Central memory CD4-positive, alpha-beta T cell (primary cell): Measurements from ENCODE around the gene PVALEF.

Experiments used
- DNase-seq: peaks from one replicate; pipeline ENCODE4 v3.0.0; 2022

Gene PVALEF

GRCh38 chr17:81163703-81164370, 1.5 kb upstream of the PVALEF start:
- no peak for DNase-seq

- DNase-seq: no peak
Observed at GRCh38 chr17:81164371-81165245, 699 bp upstream of the PVALEF start.

DNA sequence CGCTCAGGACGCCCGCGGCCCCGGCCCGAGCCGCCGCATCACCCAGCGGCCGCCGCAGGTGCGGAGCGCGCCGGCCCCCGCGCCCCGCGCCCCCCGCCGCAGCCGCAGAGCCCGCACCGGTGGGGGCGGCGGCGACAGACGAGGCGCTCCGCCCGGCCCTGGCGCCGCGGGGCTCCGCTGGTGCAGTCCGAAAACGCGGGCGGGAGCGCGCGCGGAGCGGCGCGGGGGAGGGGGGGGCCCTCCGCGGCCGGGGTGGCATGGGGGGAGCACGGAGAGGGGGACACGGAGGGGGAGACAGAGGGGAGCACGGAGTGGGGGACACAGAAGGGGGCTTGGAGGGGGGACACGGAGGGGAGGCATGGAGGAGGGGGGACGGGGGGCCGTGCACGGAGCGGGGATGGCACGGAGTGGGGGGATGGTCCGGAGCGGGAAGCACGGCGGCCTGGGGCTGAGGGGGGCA, 756 bp downstream of the PVALEF start, which contains the start of gene AATK:
TSS of gene AATK (minus strand) at position 189 of the 460 bp plus-strand sequence. CDS start 229 bp downstream, outside the sequence.
- DNase-seq: no peak

GRCh38 chr17:81167194-81167524, 1.9 kb downstream of the PVALEF start:
- no peak for DNase-seq

DNA sequence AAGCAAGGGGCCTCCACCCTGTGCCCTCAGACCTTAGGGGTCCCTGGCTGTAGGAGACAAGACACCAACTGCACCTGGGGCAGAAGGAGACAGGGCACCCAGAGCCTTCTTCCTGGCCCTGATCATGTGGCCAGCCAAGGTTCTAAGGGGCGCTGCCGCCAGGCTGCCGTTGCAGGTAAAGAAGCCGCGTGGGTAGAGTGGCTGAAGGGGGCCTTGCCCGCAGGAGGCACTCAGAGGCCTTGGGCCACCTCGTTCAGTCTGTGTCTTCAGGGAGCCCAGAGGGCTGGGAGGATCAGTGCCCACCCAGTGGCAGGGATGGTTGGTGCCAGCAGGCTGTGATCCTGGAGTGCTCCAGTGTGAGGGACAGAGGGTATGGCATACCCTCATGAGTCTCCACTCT, 2.3 kb downstream of the PVALEF start:
- DNase-seq: no peak

- no peak for DNase-seq
Observed at GRCh38 chr17:81169870-81170309, 4.6 kb downstream of the PVALEF start.

- no peak for DNase-seq
Observed at GRCh38 chr17:81170727-81171494, 5.6 kb downstream of the PVALEF start.

DNA sequence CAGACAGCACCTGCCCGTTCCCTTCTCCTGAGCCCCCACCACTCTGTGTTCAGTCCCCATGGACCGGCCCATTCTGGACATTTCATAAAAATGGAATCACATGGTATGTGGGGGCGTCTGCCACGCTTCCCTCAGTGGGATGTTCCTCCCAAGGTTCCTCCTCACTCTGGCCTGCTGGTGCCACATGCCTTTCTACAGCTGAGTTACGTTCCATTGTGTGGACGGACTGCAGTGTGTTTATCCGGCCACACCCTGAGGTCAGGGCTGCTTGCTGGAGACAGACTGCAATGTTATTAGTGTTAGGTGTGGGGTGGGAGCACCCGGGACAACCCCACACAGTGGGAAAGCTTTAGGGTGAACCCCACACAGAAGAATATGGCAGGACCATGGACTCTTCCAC, 6.6 kb downstream of the PVALEF start:
- DNase-seq: no peak

- DNase-seq: no peak
Observed at GRCh38 chr17:81173052-81173761, 7.9 kb downstream of the PVALEF start.

GRCh38 chr17:81173762-81174155, 8.5 kb downstream of the PVALEF start:
- DNase-seq: no peak

GRCh38 chr17:81176666-81177065, 11.4 kb downstream of the PVALEF start:
- no peak for DNase-seq

DNA sequence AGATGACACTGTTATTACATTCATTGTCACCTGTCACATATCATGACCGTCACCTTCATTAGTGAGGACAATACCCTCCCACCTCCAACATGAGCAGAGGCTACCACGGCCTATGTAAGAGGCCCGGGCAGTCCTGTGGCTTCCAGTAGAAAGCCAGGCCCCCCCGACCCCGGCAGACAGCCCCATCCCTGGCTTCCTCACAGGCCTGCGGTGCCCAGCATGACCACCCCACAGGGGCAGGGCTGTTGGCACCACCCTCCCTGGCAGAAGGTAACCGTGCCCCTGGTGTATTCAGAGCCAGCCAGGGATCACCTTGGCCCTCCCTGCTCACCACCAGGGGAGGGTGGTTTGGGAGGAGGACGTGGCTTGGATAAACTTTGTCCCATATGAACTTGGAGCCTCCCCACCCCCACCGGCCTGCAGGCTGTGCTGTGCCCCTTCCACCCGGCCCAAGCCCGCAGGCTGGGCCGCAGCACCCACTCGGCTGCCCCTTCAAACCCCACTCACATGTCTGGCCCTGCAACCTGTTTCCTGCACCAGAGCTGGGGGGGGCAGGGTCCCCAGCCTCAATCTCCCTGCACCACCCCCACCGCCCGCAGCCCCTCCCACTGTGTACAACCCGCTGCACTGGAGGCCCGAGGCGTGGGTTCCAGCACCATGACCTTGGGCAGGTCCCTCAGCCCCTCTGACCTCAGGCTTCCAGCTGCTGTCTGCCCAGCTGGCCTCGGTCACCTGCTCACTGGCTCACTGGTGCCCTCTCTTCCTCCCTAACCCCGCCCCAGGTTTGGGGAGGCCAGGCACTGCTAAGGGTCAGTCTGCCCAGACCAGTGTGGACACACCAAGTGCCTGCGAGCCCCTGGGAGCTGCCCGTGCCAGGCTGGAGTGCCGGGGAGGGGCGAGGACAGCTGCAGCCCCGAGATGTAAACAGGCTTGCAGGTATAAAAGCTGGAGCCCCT, 13.1 kb downstream of the PVALEF start:
- no peak for DNase-seq

GRCh38 chr17:81179220-81179619, 13.9 kb downstream of the PVALEF start:
- DNase-seq: no peak

GRCh38 chr17:81179861-81180260, 14.6 kb downstream of the PVALEF start:
- DNase-seq: no peak

DNA sequence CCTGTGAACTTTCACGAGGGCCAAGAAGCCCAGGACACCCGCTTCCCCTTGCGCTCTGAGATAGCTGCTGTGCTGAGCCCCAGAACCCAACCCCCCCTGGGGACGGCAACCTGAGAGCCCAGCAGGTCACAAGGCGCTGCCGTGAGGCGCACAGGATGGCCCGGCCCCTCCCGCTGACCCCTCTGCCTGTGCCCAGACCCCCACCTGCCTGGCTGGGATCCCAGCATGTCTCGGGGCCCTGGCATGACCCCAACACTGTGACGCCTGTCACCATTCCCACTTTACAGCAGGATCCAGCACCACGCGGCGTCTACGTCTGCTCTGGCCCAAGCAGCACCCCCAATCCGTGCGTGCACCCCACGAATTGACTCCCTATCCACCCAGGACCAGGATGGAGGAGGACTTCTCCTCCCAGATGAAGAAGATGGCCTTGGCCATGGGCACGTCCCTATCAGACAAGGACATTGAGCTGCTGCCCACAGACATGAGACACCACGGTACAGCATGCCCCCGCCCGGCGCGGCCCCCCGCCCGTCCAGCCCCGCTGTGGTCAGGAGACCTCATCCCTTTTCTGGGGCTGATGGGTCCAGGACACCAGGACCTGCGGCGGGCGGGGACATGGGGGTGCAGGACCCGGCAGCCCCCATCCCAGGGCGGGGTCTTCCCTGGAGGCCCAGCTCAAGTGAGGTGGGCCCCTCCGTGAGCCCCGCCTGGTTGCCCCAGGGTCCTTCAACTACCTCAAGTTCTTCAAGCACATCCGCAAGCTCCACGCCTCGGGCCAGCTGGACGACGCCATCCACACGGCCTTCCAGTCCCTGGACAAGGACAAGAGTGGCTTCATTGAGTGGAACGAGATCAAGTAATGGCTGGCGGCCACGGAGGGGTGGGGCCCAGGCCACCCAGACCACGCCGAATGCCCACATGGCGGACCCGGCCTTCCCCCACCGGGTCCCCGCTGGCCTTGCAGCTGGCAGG, 15.8 kb downstream of the PVALEF start:
- no peak for DNase-seq

- DNase-seq: no peak
Observed at GRCh38 chr17:81181811-81182185, 16.5 kb downstream of the PVALEF start.

DNA sequence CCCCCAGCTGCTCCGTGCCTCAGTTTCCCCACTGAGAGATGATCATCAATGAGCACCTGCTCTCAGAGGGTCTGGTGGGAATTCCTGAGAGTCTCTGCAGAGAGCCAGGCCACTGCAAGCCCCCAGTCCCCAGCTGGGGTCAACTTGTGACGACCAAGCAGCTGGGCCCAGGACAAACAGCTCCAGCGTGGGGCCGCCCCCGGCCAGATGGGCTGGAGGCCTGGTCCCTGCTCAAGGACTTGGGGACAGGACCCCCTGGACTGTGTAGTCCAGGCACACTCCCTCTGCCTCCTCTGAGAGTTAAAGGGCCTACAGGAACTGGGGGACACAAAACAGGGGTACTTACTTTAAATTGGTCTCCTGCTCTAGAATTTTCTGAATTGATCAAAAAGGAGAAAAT, 17.3 kb downstream of the PVALEF start:
- DNase-seq: no peak

- no peak for DNase-seq
Observed at GRCh38 chr17:81183316-81183715, 18.0 kb downstream of the PVALEF start.

DNA sequence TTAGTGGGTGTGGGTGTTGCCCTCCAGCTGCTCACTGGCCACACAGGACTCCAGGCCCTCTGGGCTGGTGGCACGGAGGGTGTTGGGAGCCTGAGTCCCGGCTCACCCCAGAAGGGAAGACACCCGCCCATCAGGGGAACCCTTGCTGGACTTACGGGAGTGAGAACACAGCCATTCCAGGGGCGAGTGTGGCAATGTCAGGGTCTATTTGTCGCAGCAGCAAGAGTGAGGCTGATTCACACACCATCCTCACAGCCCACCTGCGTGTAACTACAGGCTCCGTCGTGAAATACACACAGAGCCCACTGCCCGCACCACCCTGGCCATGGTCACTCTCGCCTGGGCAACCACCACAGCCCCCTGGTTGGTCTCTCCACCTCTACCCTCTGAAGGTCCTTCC, 18.5 kb downstream of the PVALEF start:
- no peak for DNase-seq

DNA sequence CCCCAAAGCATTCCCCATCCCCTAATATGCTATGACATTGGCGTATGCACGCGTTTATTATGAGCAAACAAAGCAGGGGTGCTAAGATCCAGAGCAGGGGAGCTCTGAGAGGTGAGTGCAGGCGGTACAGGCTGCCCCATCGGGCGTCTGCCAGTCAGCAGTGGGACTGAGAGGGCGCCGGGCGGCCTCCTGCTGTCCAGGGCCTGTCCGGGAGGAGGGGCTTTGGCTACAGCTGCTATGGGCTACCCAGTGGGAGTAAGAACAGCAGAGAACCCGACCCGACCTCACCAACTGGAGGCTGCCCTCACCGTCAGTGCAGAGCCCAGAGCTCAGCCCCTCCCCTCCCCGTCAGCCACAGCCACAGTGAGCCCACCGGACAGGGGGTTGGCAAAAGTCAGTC, 19.2 kb downstream of the PVALEF start:
- no peak for DNase-seq
